Stimulated activated CD4-positive, alpha-beta T cell treated with anti-CD3 and anti-CD28 coated beads, Interleukin-15, amount 100 ng/mL, for 24 hours (primary cell): ENCODE data around the gene FBXW4.

Experiments
- DNase-seq: peaks from one replicate; pipeline ENCODE4 v3.0.0-alpha.2; 2020

Gene FBXW4

GRCh38 chr10:101564490-101564991, 130.4 kb downstream of the FBXW4 start:
- no peak for DNase-seq

- DNase-seq = no peak
Observed at GRCh38 chr10:101563497-101564040, 131.4 kb downstream of the FBXW4 start.

GRCh38 chr10:101563007-101563406, 132.0 kb downstream of the FBXW4 start:
- no peak for DNase-seq

- no peak for DNase-seq
Observed at GRCh38 chr10:101562231-101562630, 132.7 kb downstream of the FBXW4 start.

GRCh38 chr10:101561068-101561915, 133.7 kb downstream of the FBXW4 start:
- no peak for DNase-seq
